ENCODE results near the gene E2F4.

GRCh38 chr16:67245674-67246080, 53.7 kb downstream of the E2F4 start:
- TF ChIP-seq CTCF (conservative IDR thresholded peaks at IDR 0.05; ENCODE audit: low read depth, low read length) (no peak), EZH2 (IDR thresholded peaks at IDR 0.05; ENCODE audit: borderline replicate concordance, low read depth, low read length, poor library complexity, severe bottlenecking) (no peak)

Measured in A673 (cell line).